GM23338 (cell line): ENCODE results near the gene CCDC63. TPM values are rescaled to one million over a fixed set of nuclear protein-coding genes. Genes with fewer than 3 reads are reported as not detected.

Source experiments
- ATAC-seq: fragments of 200-7000 bp; cut with Tn5 transposase; 3 replicates; pipeline ENCODE4 v1.9.1; 2020
- DNase-seq: peaks from one replicate; pipeline ENCODE4 v3.0.0-alpha.2; 2015; ENCODE audit warnings: low spot score
- H2AFZ ChIP-seq: fragments of 200-600 bp; sonication (generic); 2 replicates; pipeline ENCODE4 v1.8.0; 2016; ENCODE audit warnings: antibody characterized with exemption, mild to moderate bottlenecking, moderate library complexity
- H3F3A ChIP-seq: fragments of 200-600 bp; sonication (generic); replicated peaks from 2 replicates; pipeline ENCODE4 v1.8.0; 2017; ENCODE audit warnings: antibody characterized with exemption, mixed run types, low read depth
- H3K27ac ChIP-seq: fragments of 200-600 bp; sonication (generic); 2 replicates; pipeline ENCODE4 v1.6.1; 2016; ENCODE audit warnings: low read depth
- H3K27me3 ChIP-seq: fragments of 200-600 bp; sonication (generic); 2 replicates; pipeline ENCODE4 v1.8.0; 2016; ENCODE audit warnings: mild to moderate bottlenecking, mixed run types, moderate library complexity; ENCODE audit not compliant: insufficient read depth
- H3K36me3 ChIP-seq: fragments of 200-600 bp; sonication (generic); 2 replicates; pipeline ENCODE4 v1.8.0; 2016; ENCODE audit warnings: mild to moderate bottlenecking; ENCODE audit not compliant: insufficient read depth
- H3K4me1 ChIP-seq: fragments of 200-600 bp; sonication (generic); 2 replicates; pipeline ENCODE4 v1.8.0; 2016; ENCODE audit warnings: mild to moderate bottlenecking, moderate library complexity; ENCODE audit not compliant: insufficient read depth
- H3K4me2 ChIP-seq: fragments of 200-600 bp; sonication (generic); 2 replicates; pipeline ENCODE4 v1.7.1; 2017; ENCODE audit warnings: mixed run types
- H3K4me3 ChIP-seq: fragments of 200-600 bp; sonication (generic); 2 replicates; pipeline ENCODE4 v1.6.1; 2016; ENCODE audit warnings: mixed run types
- H3K79me2 ChIP-seq: fragments of 200-600 bp; sonication (generic); replicated peaks from 2 replicates; pipeline ENCODE4 v1.8.0; 2017; ENCODE audit warnings: mild to moderate bottlenecking; ENCODE audit not compliant: insufficient read depth
- H3K9me2 ChIP-seq: fragments of 200-600 bp; sonication (generic); 2 replicates; pipeline ENCODE4 v1.8.0; 2017; ENCODE audit not compliant: insufficient read depth
- H4K20me1 ChIP-seq: fragments of 200-600 bp; sonication (generic); replicated peaks from 2 replicates; pipeline ENCODE4 v1.8.0; 2017; ENCODE audit warnings: mild to moderate bottlenecking; ENCODE audit not compliant: insufficient read depth
- H3K27ac Mint-ChIP-seq: 2 replicates; pipeline ENCODE4 v1.8.0; 2020; ENCODE audit warnings: inconsistent platforms, mild to moderate bottlenecking, moderate library complexity, mixed read lengths
- H3K27me3 Mint-ChIP-seq: 3 replicates; pipeline ENCODE4 v1.8.0; 2022; ENCODE audit warnings: low read depth, mild to moderate bottlenecking, moderate library complexity, mixed read lengths, inconsistent platforms; ENCODE audit not compliant: insufficient read depth, poor library complexity
- H3K36me3 Mint-ChIP-seq: 3 replicates; pipeline ENCODE4 v1.8.0; 2021; ENCODE audit warnings: low read depth, mild to moderate bottlenecking, inconsistent platforms, moderate library complexity, mixed read lengths
- H3K4me1 Mint-ChIP-seq: 3 replicates; pipeline ENCODE4 v1.8.0; 2020; ENCODE audit warnings: mild to moderate bottlenecking, inconsistent platforms, mixed read lengths
- H3K4me3 Mint-ChIP-seq: 3 replicates; pipeline ENCODE4 v1.8.0; 2021; ENCODE audit warnings: moderate library complexity, mild to moderate bottlenecking, inconsistent platforms, mixed read lengths
- H3K9me3 Mint-ChIP-seq: 3 replicates; pipeline ENCODE4 v1.8.0; 2020; ENCODE audit warnings: moderate library complexity, mild to moderate bottlenecking, inconsistent platforms, mixed read lengths
- CREB1 ChIP-seq: fragments of 250-450 bp; sonication (Bioruptor Pico); IDR thresholded peaks from 2 replicates; pipeline ENCODE4 v1.5.0; 2020; ENCODE audit warnings: low read depth, mild to moderate bottlenecking, moderate library complexity
- CTCF ChIP-seq, 2 experiments: fragments of 200-600 bp in 1 of 2; sonication (generic) in 1 of 2; conservative IDR thresholded peaks; 2 replicates each; pipeline versions ENCODE4 v1.5.1 to v1.6.1; 2016 to 2017; ENCODE audit warnings: antibody characterized with exemption in 2 of 2, low read depth in 2 of 2, mild to moderate bottlenecking in 2 of 2, moderate library complexity in 1 of 2
- EZH2 ChIP-seq: fragments of 200-600 bp; sonication (generic); IDR thresholded peaks from one replicate; pipeline ENCODE4 v1.8.0; 2017; ENCODE audit warnings: antibody characterized with exemption, mild to moderate bottlenecking, low read depth; ENCODE audit not compliant: unreplicated experiment
- EZH2phosphoT487 ChIP-seq: fragments of 200-600 bp; sonication (generic); IDR thresholded peaks from one replicate; pipeline ENCODE4 v1.8.1; 2018; ENCODE audit warnings: antibody characterized with exemption; ENCODE audit not compliant: unreplicated experiment
- JUNB ChIP-seq: IDR thresholded peaks from one replicate; pipeline ENCODE4 v1.6.1; 2016; ENCODE audit warnings: antibody characterized with exemption; ENCODE audit not compliant: unreplicated experiment
- NANOG ChIP-seq: IDR thresholded peaks from 2 replicates; pipeline ENCODE4 v1.6.1; 2016; ENCODE audit warnings: antibody characterized with exemption, borderline replicate concordance
- POLR2AphosphoS5 ChIP-seq: IDR thresholded peaks from 2 replicates; pipeline ENCODE4 v1.6.1; 2016; ENCODE audit warnings: antibody characterized with exemption, low read depth
- STAT1 ChIP-seq: IDR thresholded peaks from one replicate; pipeline ENCODE4 v1.6.1; 2016; ENCODE audit warnings: antibody characterized with exemption; ENCODE audit not compliant: unreplicated experiment
- ZNF114 ChIP-seq: fragments of 250-450 bp; sonication (Bioruptor Pico); IDR thresholded peaks from 2 replicates; pipeline ENCODE4 v1.5.0; 2020; ENCODE audit warnings: mild to moderate bottlenecking, moderate library complexity
- ZNF331 ChIP-seq: fragments of 250-450 bp; sonication (Bioruptor Pico); IDR thresholded peaks from 2 replicates; pipeline ENCODE4 v1.5.0; 2020; ENCODE audit warnings: low read depth, mild to moderate bottlenecking, moderate library complexity
- polyA plus RNA-seq: library from polyadenylated mRNA; unstranded; fragments of >200 nt; fragmentation: Nextera tagmentation; extraction: Ambion mirVana; gene quantifications from 2 replicates; pipeline ENCODE4 v1.2.1, GENCODE V29; 2016
- total RNA-seq: library from RNA; depleted of rRNA; stranded (reverse); fragments of >200 nt; shearing (Covaris generic); gene quantifications from 2 replicates; pipeline ENCODE4 v1.2.3, GENCODE V29; 2014
- TF ChIP-seq, protein P1 (sequence below): IDR thresholded peaks from one replicate; pipeline ENCODE4 v1.6.1; 2018; ENCODE audit warnings: antibody characterized with exemption; ENCODE audit not compliant: unreplicated experiment
- TF ChIP-seq, protein P2 (sequence below): fragments of 250-450 bp; sonication (Bioruptor Pico); IDR thresholded peaks from 2 replicates; pipeline ENCODE4 v1.5.0; 2020; ENCODE audit warnings: mild to moderate bottlenecking, moderate library complexity
- TF ChIP-seq, protein P3 (sequence below): IDR thresholded peaks from 2 replicates; pipeline ENCODE4 v1.6.1; 2016; ENCODE audit warnings: antibody characterized with exemption

Gene CCDC63
- total and polyA plus RNA-seq, 2 experiments from 2014 or later, result 1.8 TPM; not detected in 1

GRCh38 chr12:110903511-110903910 lies 56.7 kb downstream of the CCDC63 start:
- Histone ChIP-seq H3K27ac (no peak overlapping the region), H3F3A (no peaks in the 10 kb centered on the region), H2AFZ (no peak overlapping the region), H3K79me2 (no peaks in the 10 kb centered on the region), H3K4me3 (no peak overlapping the region), H3K27me3 (no peaks in the 10 kb centered on the region), H3K9me2 (peaks cover 11% of the 10 kb centered on the region), H3K4me1 (no peaks in the 10 kb centered on the region), H3K4me2 (no peak overlapping the region), H3K36me3 (no peaks in the 10 kb centered on the region), H4K20me1 (no peaks in the 10 kb centered on the region)
- DNase-seq, result no peak
- Mint-ChIP-seq H3K4me3 (no peak overlapping the region), H3K9me3 (no peaks in the 10 kb centered on the region), H3K4me1 (peaks cover 2% of the 10 kb centered on the region; the same call in 2 of the 3 replicates), H3K36me3 (no peaks in the 10 kb centered on the region), H3K27ac (no peak overlapping the region), H3K27me3 (peaks cover 3% of the 10 kb centered on the region)
- ATAC-seq, result no peak
- TF ChIP-seq ZNF331 (no peak), NANOG (no peak), CTCF (conservative IDR thresholded peaks at IDR 0.05; ENCODE audit: low read depth in 2 of 2) (no peak), CREB1 (CRISPR knock-in tag) (no peak), STAT1 (no peak), EZH2 (no peak), JUNB (no peak), ZNF114 (no peak), EZH2phosphoT487 (no peak), POLR2AphosphoS5 (no peak)
- TF ChIP-seq, protein P1, sequence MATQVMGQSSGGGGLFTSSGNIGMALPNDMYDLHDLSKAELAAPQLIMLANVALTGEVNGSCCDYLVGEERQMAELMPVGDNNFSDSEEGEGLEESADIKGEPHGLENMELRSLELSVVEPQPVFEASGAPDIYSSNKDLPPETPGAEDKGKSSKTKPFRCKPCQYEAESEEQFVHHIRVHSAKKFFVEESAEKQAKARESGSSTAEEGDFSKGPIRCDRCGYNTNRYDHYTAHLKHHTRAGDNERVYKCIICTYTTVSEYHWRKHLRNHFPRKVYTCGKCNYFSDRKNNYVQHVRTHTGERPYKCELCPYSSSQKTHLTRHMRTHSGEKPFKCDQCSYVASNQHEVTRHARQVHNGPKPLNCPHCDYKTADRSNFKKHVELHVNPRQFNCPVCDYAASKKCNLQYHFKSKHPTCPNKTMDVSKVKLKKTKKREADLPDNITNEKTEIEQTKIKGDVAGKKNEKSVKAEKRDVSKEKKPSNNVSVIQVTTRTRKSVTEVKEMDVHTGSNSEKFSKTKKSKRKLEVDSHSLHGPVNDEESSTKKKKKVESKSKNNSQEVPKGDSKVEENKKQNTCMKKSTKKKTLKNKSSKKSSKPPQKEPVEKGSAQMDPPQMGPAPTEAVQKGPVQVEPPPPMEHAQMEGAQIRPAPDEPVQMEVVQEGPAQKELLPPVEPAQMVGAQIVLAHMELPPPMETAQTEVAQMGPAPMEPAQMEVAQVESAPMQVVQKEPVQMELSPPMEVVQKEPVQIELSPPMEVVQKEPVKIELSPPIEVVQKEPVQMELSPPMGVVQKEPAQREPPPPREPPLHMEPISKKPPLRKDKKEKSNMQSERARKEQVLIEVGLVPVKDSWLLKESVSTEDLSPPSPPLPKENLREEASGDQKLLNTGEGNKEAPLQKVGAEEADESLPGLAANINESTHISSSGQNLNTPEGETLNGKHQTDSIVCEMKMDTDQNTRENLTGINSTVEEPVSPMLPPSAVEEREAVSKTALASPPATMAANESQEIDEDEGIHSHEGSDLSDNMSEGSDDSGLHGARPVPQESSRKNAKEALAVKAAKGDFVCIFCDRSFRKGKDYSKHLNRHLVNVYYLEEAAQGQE, result no peak
- TF ChIP-seq, protein P2, sequence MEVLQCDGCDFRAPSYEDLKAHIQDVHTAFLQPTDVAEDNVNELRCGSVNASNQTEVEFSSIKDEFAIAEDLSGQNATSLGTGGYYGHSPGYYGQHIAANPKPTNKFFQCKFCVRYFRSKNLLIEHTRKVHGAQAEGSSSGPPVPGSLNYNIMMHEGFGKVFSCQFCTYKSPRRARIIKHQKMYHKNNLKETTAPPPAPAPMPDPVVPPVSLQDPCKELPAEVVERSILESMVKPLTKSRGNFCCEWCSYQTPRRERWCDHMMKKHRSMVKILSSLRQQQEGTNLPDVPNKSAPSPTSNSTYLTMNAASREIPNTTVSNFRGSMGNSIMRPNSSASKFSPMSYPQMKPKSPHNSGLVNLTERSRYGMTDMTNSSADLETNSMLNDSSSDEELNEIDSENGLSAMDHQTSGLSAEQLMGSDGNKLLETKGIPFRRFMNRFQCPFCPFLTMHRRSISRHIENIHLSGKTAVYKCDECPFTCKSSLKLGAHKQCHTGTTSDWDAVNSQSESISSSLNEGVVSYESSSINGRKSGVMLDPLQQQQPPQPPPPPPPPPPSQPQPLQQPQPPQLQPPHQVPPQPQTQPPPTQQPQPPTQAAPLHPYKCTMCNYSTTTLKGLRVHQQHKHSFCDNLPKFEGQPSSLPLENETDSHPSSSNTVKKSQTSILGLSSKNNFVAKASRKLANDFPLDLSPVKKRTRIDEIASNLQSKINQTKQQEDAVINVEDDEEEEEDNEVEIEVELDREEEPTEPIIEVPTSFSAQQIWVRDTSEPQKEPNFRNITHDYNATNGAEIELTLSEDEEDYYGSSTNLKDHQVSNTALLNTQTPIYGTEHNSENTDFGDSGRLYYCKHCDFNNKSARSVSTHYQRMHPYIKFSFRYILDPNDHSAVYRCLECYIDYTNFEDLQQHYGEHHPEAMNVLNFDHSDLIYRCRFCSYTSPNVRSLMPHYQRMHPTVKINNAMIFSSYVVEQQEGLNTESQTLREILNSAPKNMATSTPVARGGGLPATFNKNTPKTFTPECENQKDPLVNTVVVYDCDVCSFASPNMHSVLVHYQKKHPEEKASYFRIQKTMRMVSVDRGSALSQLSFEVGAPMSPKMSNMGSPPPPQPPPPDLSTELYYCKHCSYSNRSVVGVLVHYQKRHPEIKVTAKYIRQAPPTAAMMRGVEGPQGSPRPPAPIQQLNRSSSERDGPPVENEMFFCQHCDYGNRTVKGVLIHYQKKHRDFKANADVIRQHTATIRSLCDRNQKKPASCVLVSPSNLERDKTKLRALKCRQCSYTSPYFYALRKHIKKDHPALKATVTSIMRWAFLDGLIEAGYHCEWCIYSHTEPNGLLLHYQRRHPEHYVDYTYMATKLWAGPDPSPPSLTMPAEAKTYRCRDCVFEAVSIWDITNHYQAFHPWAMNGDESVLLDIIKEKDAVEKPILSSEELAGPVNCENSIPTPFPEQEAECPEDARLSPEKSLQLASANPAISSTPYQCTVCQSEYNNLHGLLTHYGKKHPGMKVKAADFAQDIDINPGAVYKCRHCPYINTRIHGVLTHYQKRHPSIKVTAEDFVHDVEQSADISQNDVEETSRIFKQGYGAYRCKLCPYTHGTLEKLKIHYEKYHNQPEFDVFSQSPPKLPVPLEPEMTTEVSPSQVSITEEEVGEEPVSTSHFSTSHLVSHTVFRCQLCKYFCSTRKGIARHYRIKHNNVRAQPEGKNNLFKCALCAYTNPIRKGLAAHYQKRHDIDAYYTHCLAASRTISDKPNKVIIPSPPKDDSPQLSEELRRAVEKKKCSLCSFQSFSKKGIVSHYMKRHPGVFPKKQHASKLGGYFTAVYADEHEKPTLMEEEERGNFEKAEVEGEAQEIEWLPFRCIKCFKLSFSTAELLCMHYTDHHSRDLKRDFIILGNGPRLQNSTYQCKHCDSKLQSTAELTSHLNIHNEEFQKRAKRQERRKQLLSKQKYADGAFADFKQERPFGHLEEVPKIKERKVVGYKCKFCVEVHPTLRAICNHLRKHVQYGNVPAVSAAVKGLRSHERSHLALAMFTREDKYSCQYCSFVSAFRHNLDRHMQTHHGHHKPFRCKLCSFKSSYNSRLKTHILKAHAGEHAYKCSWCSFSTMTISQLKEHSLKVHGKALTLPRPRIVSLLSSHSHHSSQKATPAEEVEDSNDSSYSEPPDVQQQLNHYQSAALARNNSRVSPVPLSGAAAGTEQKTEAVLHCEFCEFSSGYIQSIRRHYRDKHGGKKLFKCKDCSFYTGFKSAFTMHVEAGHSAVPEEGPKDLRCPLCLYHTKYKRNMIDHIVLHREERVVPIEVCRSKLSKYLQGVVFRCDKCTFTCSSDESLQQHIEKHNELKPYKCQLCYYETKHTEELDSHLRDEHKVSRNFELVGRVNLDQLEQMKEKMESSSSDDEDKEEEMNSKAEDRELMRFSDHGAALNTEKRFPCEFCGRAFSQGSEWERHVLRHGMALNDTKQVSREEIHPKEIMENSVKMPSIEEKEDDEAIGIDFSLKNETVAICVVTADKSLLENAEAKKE (CRISPR knock-in tag), result no peak
- TF ChIP-seq, protein P3, sequence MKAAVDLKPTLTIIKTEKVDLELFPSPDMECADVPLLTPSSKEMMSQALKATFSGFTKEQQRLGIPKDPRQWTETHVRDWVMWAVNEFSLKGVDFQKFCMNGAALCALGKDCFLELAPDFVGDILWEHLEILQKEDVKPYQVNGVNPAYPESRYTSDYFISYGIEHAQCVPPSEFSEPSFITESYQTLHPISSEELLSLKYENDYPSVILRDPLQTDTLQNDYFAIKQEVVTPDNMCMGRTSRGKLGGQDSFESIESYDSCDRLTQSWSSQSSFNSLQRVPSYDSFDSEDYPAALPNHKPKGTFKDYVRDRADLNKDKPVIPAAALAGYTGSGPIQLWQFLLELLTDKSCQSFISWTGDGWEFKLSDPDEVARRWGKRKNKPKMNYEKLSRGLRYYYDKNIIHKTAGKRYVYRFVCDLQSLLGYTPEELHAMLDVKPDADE, result no peak
